Esophagus muscularis mucosa (tissue), 4 donors: ENCODE data around the gene MAOB. TPM values are rescaled to one million over a fixed set of nuclear protein-coding genes. Genes with fewer than 3 reads are reported as not detected.

Source experiments
- DNase-seq: peaks from one replicate; pipeline ENCODE4 v3.0.0-alpha.2; 2017; ENCODE audit errors: extremely low spot score
- H3K27ac ChIP-seq, 4 donors: fragments of 200-600 bp; sonication (generic); replicated peaks in 1 of 4; 1 replicate in 3 of 4; 2 replicates in 1 of 4; pipeline ENCODE4 v1.5.1; 2016 to 2019; ENCODE audit warnings: mild to moderate bottlenecking in 1 of 4
- H3K27me3 ChIP-seq, 4 donors: fragments of 200-600 bp; sonication (generic); one replicate each; pipeline versions ENCODE4 v1.5.1 to v1.6.0; 2016 to 2019
- H3K36me3 ChIP-seq, 4 donors: fragments of 200-600 bp; sonication (generic); one replicate each; pipeline ENCODE4 v1.5.1; 2016 to 2019
- H3K4me1 ChIP-seq, 4 donors: fragments of 200-600 bp; sonication (generic); one replicate each; pipeline ENCODE4 v1.5.1; 2016 to 2019
- H3K4me3 ChIP-seq, 4 donors: fragments of 200-600 bp; sonication (generic); 1 replicate in 2 of 4; 2 replicates in 2 of 4; pipeline ENCODE4 v1.5.1; 2016 to 2019; ENCODE audit warnings: mild to moderate bottlenecking in 4 of 4, moderate library complexity in 1 of 4
- H3K9me3 ChIP-seq, 4 donors: fragments of 200-600 bp; sonication (generic); 1 replicate in 3 of 4; 2 replicates in 1 of 4; pipeline ENCODE4 v1.5.1; 2016 to 2019
- CTCF ChIP-seq, 3 experiments: fragments of 200-600 bp in 2 of 3; fragments of 450-650 bp in 1 of 3; sonication (generic) in 2 of 3; IDR thresholded peaks; one replicate each; pipeline ENCODE4 v1.5.1; 2017 to 2019; ENCODE audit warnings: antibody characterized with exemption in 3 of 3, mild to moderate bottlenecking in 2 of 3, moderate library complexity in 1 of 3
- EP300 ChIP-seq: sonication (generic); formaldehyde crosslinking; IDR thresholded peaks from one replicate; pipeline ENCODE4 v1.6.1; 2017; ENCODE audit warnings: antibody characterized with exemption
- POLR2A ChIP-seq: fragments of 450-650 bp; IDR thresholded peaks from one replicate; pipeline ENCODE4 v1.6.1; 2017; ENCODE audit warnings: antibody characterized with exemption, moderate library complexity, mild to moderate bottlenecking, low read depth
- POLR2AphosphoS5 ChIP-seq, 2 donors: sonication (generic); formaldehyde crosslinking; IDR thresholded peaks; one replicate each; pipeline ENCODE4 v1.6.1; 2017; ENCODE audit warnings: antibody characterized with exemption in 2 of 2
- WGBS: methylation state at CpG from one replicate; pipeline ENCODE4 v1.1.5; 2018; 5-methylcytosine and 5-hydroxymethylcytosine counted together
- intact Hi-C: fragments of 100-400 bp; cut with DNase I; formaldehyde crosslinking; loops from one replicate; pipeline ENCODE4 v1.15.1; 2023
- total RNA-seq, 4 donors: library from RNA; depleted of rRNA; stranded (reverse); fragments of >200 nt; gene quantifications; one replicate each; pipeline versions ENCODE4 v1.1.0 to v1.2.1, GENCODE V29; 2016

MAOB gene
- total RNA-seq, 4 donors from 2014 or later: 37.1 to 87.8 (median 41.3) TPM

DNA sequence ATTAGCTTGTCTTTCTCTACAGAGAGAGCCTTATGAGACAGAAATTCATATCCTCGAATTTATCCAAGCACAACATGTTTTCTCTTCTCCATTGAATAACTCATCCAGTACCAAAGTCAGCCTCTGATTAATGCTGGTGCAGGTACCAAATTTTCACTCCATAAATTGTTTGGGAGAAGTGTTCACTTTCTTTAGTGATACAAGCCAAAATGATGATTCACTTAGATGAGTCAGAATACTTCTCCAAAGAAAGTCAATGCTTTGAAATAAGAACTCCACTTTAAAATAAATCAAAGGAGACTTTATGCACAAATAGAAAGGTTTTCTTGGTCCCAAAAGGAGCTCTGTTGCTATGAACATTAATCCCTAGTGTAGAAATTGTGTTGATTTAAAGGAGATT, 60.2 kb downstream of the MAOB start:
- DNase-seq: no peak
- TF ChIP-seq EP300 (no peak), POLR2A (no peak), CTCF (IDR thresholded peaks at IDR 0.05) (no peak)
- Histone ChIP-seq H3K4me1 (peaks cover 0 to 16% (median 7%) of the 10 kb centered on the region in 4 donors), H3K27ac (peak overlapping the region; percentile 28 to 64 (median 50)), H3K9me3 (no peaks in the 10 kb centered on the region), H3K36me3 (no peaks in the 10 kb centered on the region), H3K27me3 (no peaks in the 10 kb centered on the region), H3K4me3 (no peak overlapping the region)
- intact Hi-C loops: no loop called here
- 25% methylated on average over 1 of the region's 1 CpG for WGBS

DNA sequence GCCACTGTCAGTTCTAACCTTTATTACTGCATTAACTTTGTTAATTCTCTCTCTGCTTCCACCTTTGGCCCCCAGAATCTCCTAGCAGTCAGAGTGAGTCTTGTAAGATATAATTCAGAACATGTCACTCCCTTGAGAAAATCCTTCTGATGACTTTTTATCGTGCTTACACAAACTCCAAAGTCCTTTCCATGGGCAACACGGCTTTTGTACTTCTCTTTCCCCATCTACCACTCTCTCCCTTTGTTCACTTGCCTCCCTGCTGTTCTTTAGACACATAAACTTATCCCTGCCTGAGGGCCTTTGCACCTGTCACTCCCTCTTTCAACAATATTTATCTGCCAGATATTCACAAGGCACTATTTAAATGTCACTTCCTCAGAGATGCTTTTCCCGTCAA, 64.8 kb downstream of the MAOB start:
- Histone ChIP-seq H3K4me3 (no peak overlapping the region), H3K4me1 (peaks cover 0 to 35% (median 18%) of the 10 kb centered on the region in 4 donors), H3K9me3 (no peaks in the 10 kb centered on the region), H3K27me3 (no peaks in the 10 kb centered on the region), H3K36me3 (no peaks in the 10 kb centered on the region), H3K27ac (no peak overlapping the region)
- no peak for DNase-seq
- intact Hi-C loops: no loop called here
- WGBS: 68% methylated on average over 3 of the region's 3 CpGs
- no peak for TF ChIP-seq CTCF (IDR thresholded peaks at IDR 0.05)
- no peak for TF ChIP-seq POLR2A
- no peak for TF ChIP-seq POLR2AphosphoS5 (IDR thresholded peaks at IDR 0.05)
- TF ChIP-seq EP300: no peak

DNA sequence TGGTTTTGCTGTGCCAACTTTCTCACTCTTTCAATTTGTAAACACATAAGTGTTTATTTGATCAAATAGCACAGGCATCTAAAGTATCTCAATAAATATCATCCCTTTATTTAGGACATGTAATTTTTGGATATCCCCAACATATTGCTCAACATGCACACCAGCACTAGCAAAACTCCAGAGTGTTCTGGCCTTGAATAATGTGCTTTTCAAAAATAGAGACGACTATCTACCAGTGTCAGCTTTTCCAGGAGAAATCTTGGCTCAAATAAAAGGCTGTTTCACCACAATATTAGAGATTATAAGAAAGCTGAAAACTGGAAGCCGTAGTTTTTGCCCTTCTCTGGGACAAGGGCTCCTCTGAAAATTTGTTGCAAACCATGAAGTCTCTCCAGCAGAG, 67.0 kb downstream of the MAOB start:
- 57% methylated on average over 2 of the region's 2 CpGs for WGBS
- Histone ChIP-seq H3K27me3 (no peaks in the 10 kb centered on the region), H3K27ac (peak overlapping the region in 3 of 4 donors; percentile 14 to 25 (median 20)), H3K4me3 (no peak overlapping the region), H3K4me1 (peaks cover 0 to 26% (median 14%) of the 10 kb centered on the region in 4 donors), H3K36me3 (no peaks in the 10 kb centered on the region), H3K9me3 (no peaks in the 10 kb centered on the region)
- intact Hi-C loops: no loop called here
- TF ChIP-seq POLR2AphosphoS5 (IDR thresholded peaks at IDR 0.05): no peak
- no peak for TF ChIP-seq EP300
- TF ChIP-seq CTCF (IDR thresholded peaks at IDR 0.05): no peak
- TF ChIP-seq POLR2A: no peak
- no peak for DNase-seq

DNA sequence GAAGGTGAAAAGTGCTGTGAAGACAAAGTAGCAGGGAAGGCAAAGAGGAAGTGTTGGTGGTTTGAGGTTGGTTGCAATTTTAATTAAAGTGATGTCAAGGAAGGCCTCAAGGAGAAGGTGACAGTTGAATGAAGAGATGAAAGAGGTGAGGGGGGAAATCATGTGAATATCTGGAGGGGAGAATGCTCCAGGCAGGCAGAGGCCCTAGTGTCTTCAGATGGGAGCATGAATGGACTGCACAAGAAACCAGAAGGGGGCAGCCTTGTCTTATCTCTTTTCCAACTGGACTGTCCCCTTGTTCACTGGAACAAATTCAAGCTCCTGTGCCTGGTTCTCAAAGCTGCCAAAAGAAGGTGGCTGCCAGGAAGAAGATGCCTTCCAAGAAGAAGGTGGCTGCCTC, 68.4 kb downstream of the MAOB start:
- H3K27ac ChIP-seq: no peak overlapping the region
- no peaks in the 10 kb centered on the region for H3K27me3 ChIP-seq
- TF ChIP-seq CTCF (IDR thresholded peaks at IDR 0.05): peak in 1 of 3 experiments; percentile 20
- no peak for TF ChIP-seq EP300
- TF ChIP-seq POLR2A: no peak
- H3K9me3 ChIP-seq: no peaks in the 10 kb centered on the region
- no peak overlapping the region for H3K4me3 ChIP-seq
- H3K36me3 ChIP-seq: no peaks in the 10 kb centered on the region
- H3K4me1 ChIP-seq: peaks cover 0 to 36% (median 14%) of the 10 kb centered on the region in 4 donors
- intact Hi-C loops: no loop called here
- DNase-seq: no peak

DNA sequence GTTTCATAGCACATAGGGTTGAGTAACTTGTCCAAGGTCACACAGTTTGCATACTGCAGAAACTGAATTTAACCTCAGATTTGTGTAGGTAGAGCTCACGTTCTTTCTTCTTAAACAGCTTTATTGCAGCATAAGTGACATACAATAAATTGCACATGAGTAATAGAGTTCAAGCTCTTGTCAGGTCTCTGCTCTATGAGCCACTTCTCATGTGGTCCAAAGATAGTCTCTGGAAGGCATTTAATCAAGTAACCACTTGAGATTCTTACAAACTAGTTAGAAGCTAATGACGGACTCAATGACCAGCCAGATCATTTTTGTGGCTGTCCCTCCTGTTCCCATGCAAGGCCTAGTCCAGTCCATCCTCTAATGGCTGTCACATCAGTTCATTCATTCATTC, 68.9 kb downstream of the MAOB start:
- TF ChIP-seq EP300: no peak
- TF ChIP-seq POLR2A: no peak
- TF ChIP-seq CTCF (IDR thresholded peaks at IDR 0.05): no peak
- TF ChIP-seq POLR2AphosphoS5 (IDR thresholded peaks at IDR 0.05): no peak
- intact Hi-C loops: no loop called here
- no peak for DNase-seq
- Histone ChIP-seq H3K4me1 (peaks cover 0 to 42% (median 14%) of the 10 kb centered on the region in 4 donors), H3K9me3 (no peaks in the 10 kb centered on the region), H3K36me3 (no peaks in the 10 kb centered on the region), H3K27me3 (no peaks in the 10 kb centered on the region), H3K27ac (no peak overlapping the region), H3K4me3 (no peak overlapping the region)
- WGBS: 65% methylated on average over 2 of the region's 2 CpGs
